Activated T-cell treated with anti-CD3 and anti-CD28 coated beads, Interleukin-2, amount 50 U/mL, for 48 hours (primary cell): ENCODE measurements around the gene SLC22A3.
"Not testable (repeated sequence)": the region's sequence is repeated elsewhere in the genome, so short reads cannot be mapped to it uniquely, and the experiment has no call there.

ENCODE experiments used
- DNase-seq, 2 experiments: peaks; one replicate each; pipeline ENCODE4 v3.0.0-alpha.2; 2020

SLC22A3 gene

DNA sequence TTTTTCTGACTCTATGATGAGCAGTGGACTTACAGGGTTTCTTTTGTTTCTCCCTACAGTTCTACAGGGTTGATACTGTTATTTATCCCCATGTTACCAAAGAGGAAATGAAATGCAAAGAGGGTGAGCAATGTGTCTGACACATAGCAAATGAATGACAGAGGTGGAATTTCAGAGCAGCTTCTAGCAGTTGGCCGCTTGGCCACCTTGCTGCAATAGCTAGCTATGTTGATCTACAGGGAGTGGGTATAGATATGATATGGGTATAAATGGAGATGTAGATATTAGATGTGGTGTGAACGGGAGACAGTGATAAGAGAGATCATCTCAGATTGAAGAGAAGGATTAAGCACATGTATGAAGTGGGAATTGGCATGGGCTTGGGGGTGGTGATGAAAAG is 10.9 kb upstream of the SLC22A3 start:
- no peak for DNase-seq

GRCh38 chr6:160337991-160338390 is 10.2 kb upstream of the SLC22A3 start:
- DNase-seq: no peak

DNA sequence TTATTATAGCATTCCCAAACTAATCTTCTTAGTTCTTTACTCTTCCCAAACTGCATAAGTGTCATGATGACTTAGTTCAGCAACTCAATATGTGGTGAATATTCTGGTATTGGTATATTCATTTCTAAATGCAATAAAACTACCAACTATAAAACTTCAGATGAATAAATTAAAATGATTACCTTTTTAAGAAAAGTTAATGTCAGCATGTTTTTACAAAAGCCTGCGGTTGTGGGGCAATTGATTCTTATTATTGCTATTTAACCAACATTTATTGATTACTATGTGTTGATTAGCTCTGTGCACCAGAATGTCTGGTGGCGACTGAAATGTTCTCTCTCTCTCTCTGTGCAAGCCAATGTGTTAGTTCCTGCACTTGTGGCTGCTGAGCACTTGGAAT is 5.0 kb upstream of the SLC22A3 start:
- DNase-seq: no peak

DNA sequence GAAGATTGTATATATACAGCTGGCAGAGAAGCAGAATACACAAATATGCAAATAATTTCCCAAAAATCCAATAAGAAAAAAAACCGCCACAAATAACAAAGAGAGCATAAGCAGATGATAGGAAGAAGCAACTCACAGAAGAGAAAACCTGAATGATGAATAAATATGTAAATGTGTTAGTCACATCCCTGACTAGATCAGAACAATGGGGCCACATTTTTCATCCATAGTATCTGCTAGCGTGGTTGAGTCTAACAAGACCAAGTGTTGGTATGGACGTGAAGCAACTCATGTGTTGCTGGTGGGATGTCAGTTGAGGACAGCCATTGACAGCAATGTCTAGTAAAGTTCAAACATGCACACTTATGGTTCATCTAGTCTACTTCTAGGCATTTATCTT is 3.9 kb upstream of the SLC22A3 start:
- no peak for DNase-seq

DNA sequence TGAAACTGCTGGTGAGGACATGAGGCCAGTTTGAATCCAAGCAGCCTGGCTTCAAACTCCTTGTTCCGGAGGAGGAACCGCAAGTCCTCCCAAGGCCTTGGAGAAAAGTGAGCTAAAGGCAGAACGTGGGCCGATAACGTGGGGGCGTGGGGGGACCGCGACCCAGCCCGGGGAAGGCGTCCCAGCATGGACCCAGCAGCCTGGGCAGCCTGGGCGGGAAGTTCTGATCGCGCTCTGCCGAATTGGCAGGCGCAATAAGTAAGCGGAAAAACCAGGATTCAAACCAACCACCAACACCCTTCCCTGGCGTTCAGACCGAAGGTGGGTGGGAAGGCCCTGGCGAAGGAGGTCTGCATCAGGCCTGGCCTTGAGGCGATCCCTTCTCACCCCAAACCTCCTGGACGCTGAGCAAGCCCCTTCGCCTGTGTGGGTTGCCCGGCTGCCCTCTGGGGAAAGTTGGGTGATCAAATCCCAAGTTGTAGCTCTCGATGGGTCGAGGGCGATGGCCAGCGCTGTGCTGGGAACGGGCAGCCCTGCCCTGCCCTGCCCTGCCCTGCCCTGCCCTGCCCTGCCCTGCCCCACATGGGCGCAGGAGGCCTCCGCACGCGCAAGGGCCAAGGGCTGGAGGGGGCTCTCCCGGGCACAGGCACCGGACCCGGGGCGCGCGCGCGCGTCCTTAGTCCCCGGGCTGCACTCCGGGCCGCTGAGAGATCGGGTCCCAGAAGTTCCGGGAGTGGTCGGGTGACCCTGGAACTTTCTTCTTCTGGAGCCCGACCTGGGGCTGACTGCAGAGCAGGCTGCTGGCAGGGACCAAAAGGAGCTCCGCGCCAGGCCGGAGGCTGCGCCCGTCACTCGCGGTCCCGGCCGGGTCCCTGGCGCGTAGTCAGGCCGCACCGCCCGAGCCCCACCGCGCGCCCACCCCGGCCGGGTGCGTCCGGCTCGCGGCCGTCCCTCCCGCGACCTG is 637 bp upstream of the SLC22A3 start:
- peak in 1 of 2 experiments; percentile 19 for DNase-seq

DNA sequence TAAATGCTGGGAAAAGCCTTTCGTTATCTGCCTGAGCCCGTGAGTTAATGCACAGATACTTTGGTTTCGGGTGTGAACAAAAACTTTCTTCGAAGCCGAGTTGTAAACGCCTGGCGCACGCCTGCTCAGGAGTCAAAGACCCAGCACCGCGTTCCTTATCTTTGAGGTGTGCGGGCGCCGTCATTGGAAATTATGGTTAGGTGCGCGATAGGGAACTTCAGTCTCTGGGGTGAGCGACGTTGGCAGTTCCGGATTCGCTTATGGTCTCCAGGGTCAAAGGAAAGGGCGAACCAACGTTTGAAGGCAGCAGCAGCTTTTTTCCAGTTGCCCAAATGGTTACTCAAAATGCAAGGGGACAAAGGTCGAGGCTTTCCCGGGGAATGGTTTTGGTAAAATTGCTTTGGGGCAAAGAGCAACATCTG is 853 bp downstream of the SLC22A3 start:
- DNase-seq: peak; percentile 23 to 24

DNA sequence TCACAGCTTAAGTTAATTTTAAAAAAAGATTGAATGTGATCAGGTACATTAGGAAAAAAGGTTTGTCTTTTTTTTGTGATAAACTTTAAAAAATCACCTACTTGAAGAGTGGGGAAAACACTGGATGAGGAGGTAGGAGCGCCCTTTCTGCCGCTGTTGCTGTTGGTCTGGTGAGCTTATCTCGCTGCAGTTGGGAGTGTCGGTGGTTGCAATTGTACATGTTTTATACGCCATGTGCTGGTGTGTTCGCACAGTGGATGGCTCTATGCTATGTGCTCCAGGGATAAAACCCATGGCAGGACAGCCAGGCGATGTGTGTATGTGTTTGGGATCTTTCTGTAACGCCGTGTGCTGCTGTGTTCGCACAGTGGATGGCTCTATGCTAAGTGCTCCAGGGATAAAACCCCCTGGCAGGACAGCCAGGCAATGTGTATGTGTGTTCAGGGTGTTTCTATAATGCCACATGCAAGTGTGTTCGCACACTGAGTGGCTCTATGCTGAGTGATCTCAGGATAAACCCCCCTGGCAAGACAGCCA is 1.7 kb downstream of the SLC22A3 start:
- no peak for DNase-seq

- DNase-seq: no peak
Measured at GRCh38 chr6:160353950-160354496, 5.8 kb downstream of the SLC22A3 start.

DNA sequence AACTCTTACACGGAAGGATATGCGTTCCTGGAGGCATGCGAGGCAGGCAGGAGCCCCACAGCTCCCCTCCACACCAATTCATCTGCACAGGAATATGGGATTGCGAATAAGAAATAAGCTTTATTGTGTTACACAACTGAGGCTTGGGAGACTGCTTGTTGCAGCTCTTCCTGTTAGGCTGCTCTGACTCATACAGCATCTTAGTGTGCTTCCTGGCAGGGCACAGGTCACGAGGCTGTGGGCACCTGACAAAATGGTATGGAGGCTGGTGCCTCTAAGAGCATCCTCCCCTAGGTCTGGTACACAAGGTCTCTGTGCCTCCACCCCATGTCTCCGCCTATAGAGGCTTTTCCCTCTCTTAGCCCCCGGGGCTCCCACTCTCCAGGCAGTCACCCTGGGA is 6.8 kb downstream of the SLC22A3 start:
- DNase-seq: peak in 1 of 2 experiments; percentile 20

- no peak for DNase-seq
Measured at GRCh38 chr6:160356074-160356744, 8.0 kb downstream of the SLC22A3 start.

DNA sequence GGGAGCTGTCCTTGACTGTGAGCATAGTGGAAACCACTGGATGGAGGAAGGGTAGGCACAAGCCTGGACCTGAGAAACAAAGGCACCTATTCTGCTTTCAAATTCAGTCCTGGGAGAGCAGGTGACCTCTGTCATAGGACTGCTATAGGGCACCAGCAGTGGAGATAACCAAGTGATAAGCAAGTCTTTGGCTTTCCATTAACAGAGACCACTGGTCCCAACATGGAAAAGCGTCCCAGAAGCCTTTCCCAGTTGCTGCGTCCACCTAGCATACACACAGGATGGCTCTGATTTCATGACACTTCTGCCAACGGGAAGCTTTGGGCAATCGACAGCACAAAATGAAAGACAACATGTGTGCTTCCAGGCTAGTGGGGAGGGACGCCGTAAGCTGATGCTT is 8.9 kb downstream of the SLC22A3 start:
- no peak for DNase-seq

- DNase-seq: no peak
Measured at GRCh38 chr6:160358225-160359119, 10.3 kb downstream of the SLC22A3 start.

DNA sequence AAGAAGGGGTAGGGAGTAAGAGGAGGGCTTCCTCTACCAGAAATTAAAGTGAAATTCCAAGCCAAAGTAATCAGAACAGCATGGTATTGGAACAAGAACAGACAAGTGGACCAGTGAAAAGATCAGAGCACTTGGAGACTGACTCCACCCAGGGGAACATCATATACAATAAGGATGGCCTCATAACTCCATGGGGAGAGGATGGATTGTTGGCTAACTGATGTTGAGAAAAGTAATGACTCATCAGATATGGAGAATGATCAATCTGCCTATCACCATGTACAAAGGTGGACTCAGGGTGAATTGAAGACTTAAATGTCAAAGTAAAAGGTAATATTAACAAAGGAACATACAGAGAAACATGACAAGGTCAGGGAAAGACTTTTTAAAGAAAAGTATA is 12.8 kb downstream of the SLC22A3 start:
- DNase-seq: no peak

GRCh38 chr6:160362556-160362955 is 14.4 kb downstream of the SLC22A3 start:
- no peak for DNase-seq

- no peak for DNase-seq
Measured at GRCh38 chr6:160363016-160363996, 15.1 kb downstream of the SLC22A3 start.

DNA sequence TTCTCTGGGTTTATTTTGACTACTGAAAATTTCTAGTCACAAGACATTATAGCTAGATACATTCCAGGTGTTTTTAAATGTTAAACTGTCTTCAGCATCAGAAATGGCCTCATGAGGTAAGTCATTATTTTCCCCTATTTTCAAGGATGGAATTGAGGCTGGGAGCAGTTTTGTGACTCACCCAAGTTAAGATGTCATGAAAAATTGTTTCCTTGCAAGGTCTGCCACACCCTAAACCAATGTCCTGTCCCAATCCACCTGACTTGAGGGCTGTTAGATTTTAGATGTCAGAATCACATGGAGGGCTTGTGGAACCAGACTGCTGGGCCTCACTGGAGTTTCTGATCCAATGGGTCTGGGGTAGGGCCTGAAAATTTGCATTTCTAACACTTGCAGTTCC is 16.9 kb downstream of the SLC22A3 start:
- no peak for DNase-seq

DNA sequence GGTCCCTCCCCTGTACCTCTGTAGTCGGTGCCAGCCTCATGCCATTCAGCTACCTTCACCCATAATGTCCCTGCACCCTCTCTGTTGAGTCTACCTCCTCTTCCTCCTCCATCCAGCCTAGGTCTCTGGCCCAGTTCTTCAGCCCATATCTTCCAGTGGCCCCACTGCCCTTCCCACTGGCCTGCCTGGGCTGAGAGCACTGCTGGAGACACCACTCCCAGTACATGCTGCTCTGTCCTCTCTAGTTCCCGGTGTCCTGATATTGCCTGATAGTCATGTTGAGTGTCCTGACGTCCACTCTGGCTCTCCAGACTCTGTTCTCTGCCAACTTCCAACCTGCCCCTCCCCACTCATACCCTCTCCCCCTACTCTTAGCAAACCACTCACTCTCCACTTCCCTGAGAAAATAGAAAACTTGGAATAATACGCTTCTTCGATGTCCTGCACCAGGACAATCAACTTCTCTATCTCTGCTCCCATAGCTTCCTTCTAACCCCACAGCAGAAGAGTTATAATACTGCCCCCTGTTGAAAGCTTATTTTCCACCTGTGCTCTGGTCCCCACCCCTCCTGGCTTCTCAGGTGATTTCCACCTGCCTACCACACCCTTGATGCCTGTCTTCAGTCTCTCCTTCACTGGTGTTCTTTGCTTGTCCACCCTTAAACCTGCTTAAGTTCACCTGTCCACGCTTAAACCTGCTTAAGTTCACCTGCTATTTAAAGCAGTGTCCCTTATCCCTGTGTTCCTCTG is 19.8 kb downstream of the SLC22A3 start:
- no peak for DNase-seq

- DNase-seq: no peak
Measured at GRCh38 chr6:160368670-160369069, 20.5 kb downstream of the SLC22A3 start.

DNA sequence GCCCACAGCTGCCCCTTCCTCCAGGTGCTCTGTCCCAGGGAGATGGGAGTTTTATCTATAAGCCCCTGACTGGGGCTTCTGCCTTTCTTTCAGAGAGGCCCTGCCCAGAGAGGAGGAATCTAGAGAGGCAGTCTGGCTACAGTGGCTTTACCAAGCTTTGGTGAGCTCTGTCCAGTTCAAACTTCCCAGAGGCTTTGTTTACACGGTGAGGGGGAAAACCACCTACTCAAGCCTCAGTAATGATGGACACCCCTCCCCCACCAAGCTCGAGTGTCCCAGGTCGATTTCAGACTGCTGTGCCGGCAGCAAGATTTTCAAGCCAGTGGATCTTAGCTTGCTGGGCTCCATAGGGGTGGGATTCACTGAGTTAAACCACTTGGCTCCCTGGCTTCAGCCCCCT is 25.4 kb downstream of the SLC22A3 start:
- not testable (repeated sequence) for DNase-seq

DNA sequence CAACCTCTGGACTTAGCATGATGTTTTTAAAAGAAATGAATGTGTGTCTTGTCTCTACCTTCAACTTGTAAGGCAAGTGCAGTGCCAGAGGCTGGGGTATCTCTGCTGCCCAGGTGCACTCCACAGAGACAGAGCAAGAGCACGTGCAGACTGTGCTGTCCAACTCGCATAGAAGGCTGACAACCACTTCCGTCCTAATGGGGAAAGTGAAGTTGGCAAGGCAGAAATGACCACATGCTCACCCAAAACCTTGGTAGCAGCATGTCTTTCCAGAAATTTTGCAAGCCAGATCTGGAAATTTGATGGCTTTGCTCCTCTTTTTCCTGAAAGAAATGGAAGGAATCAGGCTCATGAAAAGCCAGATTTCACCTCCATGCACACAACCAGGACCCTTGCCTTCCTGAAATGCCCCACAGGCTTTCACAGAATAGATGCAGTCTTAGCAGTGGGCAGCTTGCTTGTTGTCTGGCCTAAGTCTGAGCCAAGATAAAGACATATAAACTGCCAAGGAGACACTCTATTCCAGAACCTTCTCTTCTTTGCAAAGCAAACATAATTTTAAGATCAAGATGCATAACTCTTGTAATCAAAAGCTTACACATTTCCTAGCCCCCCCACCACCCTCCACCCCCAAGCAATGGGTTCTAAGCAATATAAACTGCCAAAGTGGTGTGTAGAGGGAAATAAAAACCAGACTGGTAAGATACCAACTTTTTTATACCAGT is 26.8 kb downstream of the SLC22A3 start:
- no peak for DNase-seq
